Ishikawa (cell line): ENCODE data around the gene VAV3.

Experiments
- CREB1 ChIP-seq: IDR thresholded peaks from 2 replicates; pipeline ENCODE4 v1.6.1; 2012; ENCODE audit warnings: low read depth
- EGR1 ChIP-seq: IDR thresholded peaks from 2 replicates; pipeline ENCODE4 v1.6.1; 2012
- EP300 ChIP-seq: IDR thresholded peaks from 2 replicates; pipeline ENCODE4 v1.6.1; 2012; ENCODE audit warnings: borderline replicate concordance
- NFIC ChIP-seq: IDR thresholded peaks from 2 replicates; pipeline ENCODE4 v1.6.1; 2012
- RAD21 ChIP-seq: IDR thresholded peaks from 2 replicates; pipeline ENCODE4 v1.6.1; 2012; ENCODE audit warnings: low read depth
- TCF12 ChIP-seq: IDR thresholded peaks from 2 replicates; pipeline ENCODE4 v1.6.1; 2012; ENCODE audit warnings: low read depth
- TEAD4 ChIP-seq: IDR thresholded peaks from 2 replicates; pipeline ENCODE4 v1.6.1; 2012
- TF ChIP-seq, protein P1 (sequence below): IDR thresholded peaks from 2 replicates; pipeline ENCODE4 v1.6.1; 2012
- TF ChIP-seq, protein P2 (sequence below): IDR thresholded peaks from 2 replicates; pipeline ENCODE4 v1.6.1; 2012
- TF ChIP-seq, protein P3 (sequence below): IDR thresholded peaks from 2 replicates; pipeline ENCODE4 v1.6.1; 2012; ENCODE audit warnings: low read depth, mild to moderate bottlenecking

DNA sequence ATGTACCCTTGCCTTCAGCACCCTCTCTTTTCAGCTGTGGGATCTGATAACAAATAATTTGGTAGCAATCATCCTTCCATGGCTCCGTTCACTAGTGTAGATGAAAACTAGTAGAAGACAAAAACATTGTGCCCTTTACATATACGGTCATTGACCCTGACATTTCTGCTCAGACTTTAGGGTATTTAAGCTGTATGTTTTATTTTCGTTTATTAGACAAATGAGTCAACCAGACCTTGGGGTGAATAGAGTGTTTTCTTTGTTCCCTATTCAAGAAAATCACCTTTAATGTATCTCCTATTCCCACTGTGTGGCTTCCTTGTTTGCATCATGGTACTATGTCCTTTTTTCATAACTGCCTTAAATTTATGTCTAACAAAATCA is 187.3 kb downstream of the VAV3 start:
- TF ChIP-seq, protein P1, sequence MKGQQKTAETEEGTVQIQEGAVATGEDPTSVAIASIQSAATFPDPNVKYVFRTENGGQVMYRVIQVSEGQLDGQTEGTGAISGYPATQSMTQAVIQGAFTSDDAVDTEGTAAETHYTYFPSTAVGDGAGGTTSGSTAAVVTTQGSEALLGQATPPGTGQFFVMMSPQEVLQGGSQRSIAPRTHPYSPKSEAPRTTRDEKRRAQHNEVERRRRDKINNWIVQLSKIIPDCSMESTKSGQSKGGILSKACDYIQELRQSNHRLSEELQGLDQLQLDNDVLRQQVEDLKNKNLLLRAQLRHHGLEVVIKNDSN, result no peak
- TF ChIP-seq TCF12 (no peak), CREB1 (no peak), NFIC (no peak), TEAD4 (no peak), RAD21 (no peak), EGR1 (no peak), EP300 (no peak)
- TF ChIP-seq, protein P2, sequence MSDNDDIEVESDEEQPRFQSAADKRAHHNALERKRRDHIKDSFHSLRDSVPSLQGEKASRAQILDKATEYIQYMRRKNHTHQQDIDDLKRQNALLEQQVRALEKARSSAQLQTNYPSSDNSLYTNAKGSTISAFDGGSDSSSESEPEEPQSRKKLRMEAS, result no peak
- TF ChIP-seq, protein P3, sequence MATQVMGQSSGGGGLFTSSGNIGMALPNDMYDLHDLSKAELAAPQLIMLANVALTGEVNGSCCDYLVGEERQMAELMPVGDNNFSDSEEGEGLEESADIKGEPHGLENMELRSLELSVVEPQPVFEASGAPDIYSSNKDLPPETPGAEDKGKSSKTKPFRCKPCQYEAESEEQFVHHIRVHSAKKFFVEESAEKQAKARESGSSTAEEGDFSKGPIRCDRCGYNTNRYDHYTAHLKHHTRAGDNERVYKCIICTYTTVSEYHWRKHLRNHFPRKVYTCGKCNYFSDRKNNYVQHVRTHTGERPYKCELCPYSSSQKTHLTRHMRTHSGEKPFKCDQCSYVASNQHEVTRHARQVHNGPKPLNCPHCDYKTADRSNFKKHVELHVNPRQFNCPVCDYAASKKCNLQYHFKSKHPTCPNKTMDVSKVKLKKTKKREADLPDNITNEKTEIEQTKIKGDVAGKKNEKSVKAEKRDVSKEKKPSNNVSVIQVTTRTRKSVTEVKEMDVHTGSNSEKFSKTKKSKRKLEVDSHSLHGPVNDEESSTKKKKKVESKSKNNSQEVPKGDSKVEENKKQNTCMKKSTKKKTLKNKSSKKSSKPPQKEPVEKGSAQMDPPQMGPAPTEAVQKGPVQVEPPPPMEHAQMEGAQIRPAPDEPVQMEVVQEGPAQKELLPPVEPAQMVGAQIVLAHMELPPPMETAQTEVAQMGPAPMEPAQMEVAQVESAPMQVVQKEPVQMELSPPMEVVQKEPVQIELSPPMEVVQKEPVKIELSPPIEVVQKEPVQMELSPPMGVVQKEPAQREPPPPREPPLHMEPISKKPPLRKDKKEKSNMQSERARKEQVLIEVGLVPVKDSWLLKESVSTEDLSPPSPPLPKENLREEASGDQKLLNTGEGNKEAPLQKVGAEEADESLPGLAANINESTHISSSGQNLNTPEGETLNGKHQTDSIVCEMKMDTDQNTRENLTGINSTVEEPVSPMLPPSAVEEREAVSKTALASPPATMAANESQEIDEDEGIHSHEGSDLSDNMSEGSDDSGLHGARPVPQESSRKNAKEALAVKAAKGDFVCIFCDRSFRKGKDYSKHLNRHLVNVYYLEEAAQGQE, result no peak
